Measurements from ENCODE around the gene PKP3.

DNA sequence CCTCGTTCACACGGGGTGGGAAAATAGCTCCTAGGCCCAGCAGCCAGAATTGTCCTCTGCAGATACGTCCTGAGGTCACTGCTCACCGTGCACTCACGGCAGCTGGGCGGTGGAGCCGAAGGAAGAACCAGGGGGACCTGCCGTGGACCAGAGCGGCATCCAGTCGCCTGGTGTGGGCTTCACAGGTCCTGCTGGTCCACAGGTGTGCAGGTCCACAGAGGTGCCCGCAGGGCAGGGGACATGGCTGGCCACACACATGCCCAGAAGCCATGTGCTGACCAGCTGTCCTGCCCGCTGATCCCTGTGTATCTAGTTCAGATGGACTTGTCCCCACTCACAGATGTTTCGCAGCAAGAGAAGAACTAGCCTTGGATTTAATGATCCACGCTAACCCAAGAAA, 10.6 kb upstream of the PKP3 start:
- TF ChIP-seq, protein P1, sequence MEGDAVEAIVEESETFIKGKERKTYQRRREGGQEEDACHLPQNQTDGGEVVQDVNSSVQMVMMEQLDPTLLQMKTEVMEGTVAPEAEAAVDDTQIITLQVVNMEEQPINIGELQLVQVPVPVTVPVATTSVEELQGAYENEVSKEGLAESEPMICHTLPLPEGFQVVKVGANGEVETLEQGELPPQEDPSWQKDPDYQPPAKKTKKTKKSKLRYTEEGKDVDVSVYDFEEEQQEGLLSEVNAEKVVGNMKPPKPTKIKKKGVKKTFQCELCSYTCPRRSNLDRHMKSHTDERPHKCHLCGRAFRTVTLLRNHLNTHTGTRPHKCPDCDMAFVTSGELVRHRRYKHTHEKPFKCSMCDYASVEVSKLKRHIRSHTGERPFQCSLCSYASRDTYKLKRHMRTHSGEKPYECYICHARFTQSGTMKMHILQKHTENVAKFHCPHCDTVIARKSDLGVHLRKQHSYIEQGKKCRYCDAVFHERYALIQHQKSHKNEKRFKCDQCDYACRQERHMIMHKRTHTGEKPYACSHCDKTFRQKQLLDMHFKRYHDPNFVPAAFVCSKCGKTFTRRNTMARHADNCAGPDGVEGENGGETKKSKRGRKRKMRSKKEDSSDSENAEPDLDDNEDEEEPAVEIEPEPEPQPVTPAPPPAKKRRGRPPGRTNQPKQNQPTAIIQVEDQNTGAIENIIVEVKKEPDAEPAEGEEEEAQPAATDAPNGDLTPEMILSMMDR (optimal IDR thresholded peaks at IDR 0.05 in 1 of 3, IDR thresholded peaks at IDR 0.05 in 1 of 3, conservative IDR thresholded peaks at IDR 0.05 in 1 of 3; ENCODE audit: extremely low read depth in 1 of 3, insufficient read depth in 2 of 3, low read length in 3 of 3), result no peak
- no peak for TF ChIP-seq EZH2 (IDR thresholded peaks at IDR 0.05; ENCODE audit: low read length)
